GM12878 (cell line): ENCODE results near the gene RHOF. TPM values are rescaled to one million over a fixed set of nuclear protein-coding genes. Genes with fewer than 3 reads are reported as not detected.

Experiments used
- CREB1 ChIP-seq: IDR thresholded peaks from 2 replicates; pipeline ENCODE4 v1.6.1; 2012; ENCODE audit warnings: low read depth, mild to moderate bottlenecking, inconsistent platforms
- FOS ChIP-seq: IDR thresholded peaks from 3 replicates; pipeline ENCODE4 v1.6.1; 2011; ENCODE audit warnings: borderline replicate concordance; ENCODE audit not compliant: insufficient read length; ENCODE audit errors: extremely low read depth
- FOXK2 ChIP-seq: fragments of 450-650 bp; IDR thresholded peaks from 2 replicates; pipeline ENCODE4 v1.6.1; 2017; ENCODE audit warnings: mild to moderate bottlenecking, moderate library complexity
- HDAC2 ChIP-seq: fragments of 200-600 bp; sonication (generic); IDR thresholded peaks from 2 replicates; pipeline ENCODE4 v1.6.1; 2017
- IKZF2 ChIP-seq, 2 experiments: fragments of 450-650 bp; IDR thresholded peaks; 2 replicates each; pipeline ENCODE4 v1.6.1; 2017; ENCODE audit warnings: mild to moderate bottlenecking in 2 of 2, moderate library complexity in 2 of 2
- JUNB ChIP-seq: IDR thresholded peaks from 2 replicates; pipeline ENCODE4 v1.6.1; 2016; ENCODE audit warnings: antibody characterized with exemption, mild to moderate bottlenecking
- LARP7 ChIP-seq: fragments of 450-650 bp; IDR thresholded peaks from 2 replicates; pipeline ENCODE4 v1.6.1; 2017; ENCODE audit warnings: mild to moderate bottlenecking
- NBN ChIP-seq: fragments of 450-650 bp; IDR thresholded peaks from 2 replicates; pipeline ENCODE4 v1.6.1; 2016
- NR2C2 ChIP-seq: IDR thresholded peaks from 2 replicates; pipeline ENCODE4 v1.6.1; 2011; ENCODE audit warnings: borderline replicate concordance, low read depth; ENCODE audit not compliant: control insufficient read depth, insufficient read length
- POLR2A ChIP-seq: IDR thresholded peaks from 2 replicates; pipeline ENCODE4 v1.6.1; 2011; ENCODE audit warnings: low read depth, mild to moderate bottlenecking, low read length
- SIN3A ChIP-seq: IDR thresholded peaks from 2 replicates; pipeline ENCODE4 v1.6.1; 2012; ENCODE audit warnings: low read depth, low read length, improper control_type of control experiment
- SRF ChIP-seq, 2 experiments: IDR thresholded peaks; 2 replicates each; pipeline ENCODE4 v1.6.1; 2011; ENCODE audit warnings: low read depth in 2 of 2, low read length in 2 of 2, mild to moderate bottlenecking in 1 of 2, moderate library complexity in 1 of 2
- WRNIP1 ChIP-seq: IDR thresholded peaks from 2 replicates; pipeline ENCODE4 v1.6.1; 2011; ENCODE audit warnings: low read depth, low read length, improper control_type of control experiment, borderline replicate concordance
- ZNF274 ChIP-seq: IDR thresholded peaks from one replicate; pipeline ENCODE4 v1.8.0; 2011; ENCODE audit not compliant: insufficient read length, insufficient read depth
- ZSCAN29 ChIP-seq: fragments of 450-650 bp; IDR thresholded peaks from 2 replicates; pipeline ENCODE4 v1.6.1; 2017; ENCODE audit warnings: mild to moderate bottlenecking, moderate library complexity
- polyA plus RNA-seq, 11 experiments: library from polyadenylated mRNA; depleted of rRNA in 4 of 11; unstranded in 6 of 11; stranded (reverse) in 5 of 11; fragments of >200 nt; fragmentation: Nextera tagmentation in 4 of 11; fragmentation: Illumina TruSeq in 1 of 11; extraction: Ambion mirVana in 4 of 11; extraction: Trizol in 1 of 11; gene quantifications; 1 replicate in 1 of 11; 2 replicates in 10 of 11; pipeline versions ENCODE4 v1.2.1 to v1.2.3, GENCODE V29; 2011 to 2016; ENCODE audit warnings: inconsistent platforms in 2 of 11, missing spikeins in 2 of 11, low read depth in 1 of 11
- total RNA-seq, 4 experiments: library from RNA; depleted of rRNA in 3 of 4; stranded (reverse); fragments of >200 nt in 3 of 4; fragmentation: Illumina TruSeq in 1 of 4; extraction: Trizol in 1 of 4; gene quantifications; 2 replicates each; pipeline versions ENCODE4 v1.2.1 to v1.2.3, GENCODE V29; 2013 to 2021
- TF ChIP-seq, protein P1 (sequence below): fragments of 450-650 bp; IDR thresholded peaks from 2 replicates; pipeline ENCODE4 v1.6.1; 2017; ENCODE audit warnings: mild to moderate bottlenecking, moderate library complexity
- TF ChIP-seq, protein P2 (sequence below): IDR thresholded peaks from 2 replicates; pipeline ENCODE4 v1.6.1; 2012; ENCODE audit warnings: low read length, inconsistent platforms
- TF ChIP-seq, protein P3 (sequence below): fragments of 450-650 bp; IDR thresholded peaks from 2 replicates; pipeline ENCODE4 v1.6.1; 2014; ENCODE audit warnings: mild to moderate bottlenecking
- TF ChIP-seq, protein P4 (sequence below): fragments of 450-650 bp; formaldehyde crosslinking; IDR thresholded peaks from 2 replicates; pipeline ENCODE4 v1.5.0; 2022; ENCODE audit warnings: mild to moderate bottlenecking, missing genetic modification characterization
- TF ChIP-seq, protein P5 (sequence below): fragments of 450-650 bp; IDR thresholded peaks from 2 replicates; pipeline ENCODE4 v1.6.1; 2016; ENCODE audit warnings: mild to moderate bottlenecking

RHOF gene
- total and polyA plus RNA-seq, 10 of the 15 experiments (the other 5 are each of a cell fraction or from before 2014, with no cell fraction given) = 6.1 to 78.7 (median 39.7) TPM

DNA sequence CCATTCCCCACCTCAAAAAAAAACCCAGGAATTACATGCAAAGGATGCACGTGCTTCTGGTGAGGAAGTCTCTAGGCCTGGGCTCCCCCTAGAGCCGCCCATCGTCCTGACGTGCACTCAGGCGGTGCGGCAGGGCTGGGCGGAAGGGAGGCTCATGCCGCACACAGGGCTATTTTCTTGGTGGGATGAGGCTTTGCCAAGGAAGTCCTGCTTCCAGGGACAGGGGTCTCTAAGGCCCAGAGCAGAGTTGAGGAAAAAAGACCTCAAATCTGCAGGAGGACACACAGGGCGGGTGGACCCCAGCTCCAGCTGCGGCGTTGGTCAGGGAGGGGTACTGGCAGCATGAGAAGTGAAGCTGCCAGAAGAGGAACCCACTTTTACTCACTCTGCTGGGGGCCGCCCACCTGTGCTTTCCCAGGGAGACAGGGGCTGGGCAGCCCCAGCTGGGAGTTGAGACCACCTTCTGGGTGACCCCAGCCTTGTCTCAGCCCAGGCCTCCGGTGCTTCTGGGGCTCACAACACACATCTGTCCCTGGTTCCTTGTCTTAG lies 4.2 kb downstream of the RHOF start (continued):
- TF ChIP-seq, protein P1, sequence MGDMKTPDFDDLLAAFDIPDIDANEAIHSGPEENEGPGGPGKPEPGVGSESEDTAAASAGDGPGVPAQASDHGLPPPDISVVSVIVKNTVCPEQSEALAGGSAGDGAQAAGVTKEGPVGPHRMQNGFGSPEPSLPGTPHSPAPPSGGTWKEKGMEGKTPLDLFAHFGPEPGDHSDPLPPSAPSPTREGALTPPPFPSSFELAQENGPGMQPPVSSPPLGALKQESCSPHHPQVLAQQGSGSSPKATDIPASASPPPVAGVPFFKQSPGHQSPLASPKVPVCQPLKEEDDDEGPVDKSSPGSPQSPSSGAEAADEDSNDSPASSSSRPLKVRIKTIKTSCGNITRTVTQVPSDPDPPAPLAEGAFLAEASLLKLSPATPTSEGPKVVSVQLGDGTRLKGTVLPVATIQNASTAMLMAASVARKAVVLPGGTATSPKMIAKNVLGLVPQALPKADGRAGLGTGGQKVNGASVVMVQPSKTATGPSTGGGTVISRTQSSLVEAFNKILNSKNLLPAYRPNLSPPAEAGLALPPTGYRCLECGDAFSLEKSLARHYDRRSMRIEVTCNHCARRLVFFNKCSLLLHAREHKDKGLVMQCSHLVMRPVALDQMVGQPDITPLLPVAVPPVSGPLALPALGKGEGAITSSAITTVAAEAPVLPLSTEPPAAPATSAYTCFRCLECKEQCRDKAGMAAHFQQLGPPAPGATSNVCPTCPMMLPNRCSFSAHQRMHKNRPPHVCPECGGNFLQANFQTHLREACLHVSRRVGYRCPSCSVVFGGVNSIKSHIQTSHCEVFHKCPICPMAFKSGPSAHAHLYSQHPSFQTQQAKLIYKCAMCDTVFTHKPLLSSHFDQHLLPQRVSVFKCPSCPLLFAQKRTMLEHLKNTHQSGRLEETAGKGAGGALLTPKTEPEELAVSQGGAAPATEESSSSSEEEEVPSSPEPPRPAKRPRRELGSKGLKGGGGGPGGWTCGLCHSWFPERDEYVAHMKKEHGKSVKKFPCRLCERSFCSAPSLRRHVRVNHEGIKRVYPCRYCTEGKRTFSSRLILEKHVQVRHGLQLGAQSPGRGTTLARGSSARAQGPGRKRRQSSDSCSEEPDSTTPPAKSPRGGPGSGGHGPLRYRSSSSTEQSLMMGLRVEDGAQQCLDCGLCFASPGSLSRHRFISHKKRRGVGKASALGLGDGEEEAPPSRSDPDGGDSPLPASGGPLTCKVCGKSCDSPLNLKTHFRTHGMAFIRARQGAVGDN = peak; percentile 15; the same call in 1 of the 2 replicates
- no peak for TF ChIP-seq CREB1
- TF ChIP-seq, protein P2, sequence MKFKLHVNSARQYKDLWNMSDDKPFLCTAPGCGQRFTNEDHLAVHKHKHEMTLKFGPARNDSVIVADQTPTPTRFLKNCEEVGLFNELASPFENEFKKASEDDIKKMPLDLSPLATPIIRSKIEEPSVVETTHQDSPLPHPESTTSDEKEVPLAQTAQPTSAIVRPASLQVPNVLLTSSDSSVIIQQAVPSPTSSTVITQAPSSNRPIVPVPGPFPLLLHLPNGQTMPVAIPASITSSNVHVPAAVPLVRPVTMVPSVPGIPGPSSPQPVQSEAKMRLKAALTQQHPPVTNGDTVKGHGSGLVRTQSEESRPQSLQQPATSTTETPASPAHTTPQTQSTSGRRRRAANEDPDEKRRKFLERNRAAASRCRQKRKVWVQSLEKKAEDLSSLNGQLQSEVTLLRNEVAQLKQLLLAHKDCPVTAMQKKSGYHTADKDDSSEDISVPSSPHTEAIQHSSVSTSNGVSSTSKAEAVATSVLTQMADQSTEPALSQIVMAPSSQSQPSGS = no peak
- TF ChIP-seq, protein P3, sequence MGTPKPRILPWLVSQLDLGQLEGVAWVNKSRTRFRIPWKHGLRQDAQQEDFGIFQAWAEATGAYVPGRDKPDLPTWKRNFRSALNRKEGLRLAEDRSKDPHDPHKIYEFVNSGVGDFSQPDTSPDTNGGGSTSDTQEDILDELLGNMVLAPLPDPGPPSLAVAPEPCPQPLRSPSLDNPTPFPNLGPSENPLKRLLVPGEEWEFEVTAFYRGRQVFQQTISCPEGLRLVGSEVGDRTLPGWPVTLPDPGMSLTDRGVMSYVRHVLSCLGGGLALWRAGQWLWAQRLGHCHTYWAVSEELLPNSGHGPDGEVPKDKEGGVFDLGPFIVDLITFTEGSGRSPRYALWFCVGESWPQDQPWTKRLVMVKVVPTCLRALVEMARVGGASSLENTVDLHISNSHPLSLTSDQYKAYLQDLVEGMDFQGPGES = no peak
- no peak for TF ChIP-seq SRF (IDR thresholded peaks at IDR 0.05; ENCODE audit: low read depth in 2 of 2, low read length in 2 of 2)
- no peak for TF ChIP-seq POLR2A
- TF ChIP-seq, protein P4, sequence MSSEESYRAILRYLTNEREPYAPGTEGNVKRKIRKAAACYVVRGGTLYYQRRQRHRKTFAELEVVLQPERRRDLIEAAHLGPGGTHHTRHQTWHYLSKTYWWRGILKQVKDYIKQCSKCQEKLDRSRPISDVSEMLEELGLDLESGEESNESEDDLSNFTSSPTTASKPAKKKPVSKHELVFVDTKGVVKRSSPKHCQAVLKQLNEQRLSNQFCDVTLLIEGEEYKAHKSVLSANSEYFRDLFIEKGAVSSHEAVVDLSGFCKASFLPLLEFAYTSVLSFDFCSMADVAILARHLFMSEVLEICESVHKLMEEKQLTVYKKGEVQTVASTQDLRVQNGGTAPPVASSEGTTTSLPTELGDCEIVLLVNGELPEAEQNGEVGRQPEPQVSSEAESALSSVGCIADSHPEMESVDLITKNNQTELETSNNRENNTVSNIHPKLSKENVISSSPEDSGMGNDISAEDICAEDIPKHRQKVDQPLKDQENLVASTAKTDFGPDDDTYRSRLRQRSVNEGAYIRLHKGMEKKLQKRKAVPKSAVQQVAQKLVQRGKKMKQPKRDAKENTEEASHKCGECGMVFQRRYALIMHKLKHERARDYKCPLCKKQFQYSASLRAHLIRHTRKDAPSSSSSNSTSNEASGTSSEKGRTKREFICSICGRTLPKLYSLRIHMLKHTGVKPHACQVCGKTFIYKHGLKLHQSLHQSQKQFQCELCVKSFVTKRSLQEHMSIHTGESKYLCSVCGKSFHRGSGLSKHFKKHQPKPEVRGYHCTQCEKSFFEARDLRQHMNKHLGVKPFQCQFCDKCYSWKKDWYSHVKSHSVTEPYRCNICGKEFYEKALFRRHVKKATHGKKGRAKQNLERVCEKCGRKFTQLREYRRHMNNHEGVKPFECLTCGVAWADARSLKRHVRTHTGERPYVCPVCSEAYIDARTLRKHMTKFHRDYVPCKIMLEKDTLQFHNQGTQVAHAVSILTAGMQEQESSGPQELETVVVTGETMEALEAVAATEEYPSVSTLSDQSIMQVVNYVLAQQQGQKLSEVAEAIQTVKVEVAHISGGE = no peak
- TF ChIP-seq FOXK2 = no peak
- TF ChIP-seq LARP7 = no peak
- TF ChIP-seq HDAC2 = no peak
- TF ChIP-seq SIN3A = no peak
- no peak for TF ChIP-seq WRNIP1
- TF ChIP-seq ZNF274 = no peak
- TF ChIP-seq IKZF2 (IDR thresholded peaks at IDR 0.05) = peak in 1 of 2 experiments; percentile 4; a peak in 1 of 4 replicates
- TF ChIP-seq FOS = no peak
- TF ChIP-seq, protein P5, sequence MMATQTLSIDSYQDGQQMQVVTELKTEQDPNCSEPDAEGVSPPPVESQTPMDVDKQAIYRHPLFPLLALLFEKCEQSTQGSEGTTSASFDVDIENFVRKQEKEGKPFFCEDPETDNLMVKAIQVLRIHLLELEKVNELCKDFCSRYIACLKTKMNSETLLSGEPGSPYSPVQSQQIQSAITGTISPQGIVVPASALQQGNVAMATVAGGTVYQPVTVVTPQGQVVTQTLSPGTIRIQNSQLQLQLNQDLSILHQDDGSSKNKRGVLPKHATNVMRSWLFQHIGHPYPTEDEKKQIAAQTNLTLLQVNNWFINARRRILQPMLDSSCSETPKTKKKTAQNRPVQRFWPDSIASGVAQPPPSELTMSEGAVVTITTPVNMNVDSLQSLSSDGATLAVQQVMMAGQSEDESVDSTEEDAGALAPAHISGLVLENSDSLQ = peak; percentile 35; the same call in 1 of the 2 replicates
- TF ChIP-seq ZSCAN29 = no peak
- TF ChIP-seq NBN = no peak
- TF ChIP-seq NR2C2 = no peak
- no peak for TF ChIP-seq JUNB
